ENCODE measurements around the gene TNP1. TPM values are rescaled to one million over a fixed set of nuclear protein-coding genes. Genes with fewer than 3 reads are reported as not detected.

The TNP1 gene
- total RNA-seq, 1 donor from 2014 or later = not detected

- DNase-seq (ENCODE audit: low spot score in 2 of 2, unreplicated experiment in 2 of 2) = no peak
- Mint-ChIP-seq H3K4me3 (no peak overlapping the region), H3K4me1 (peaks cover 7% of the 10 kb centered on the region), H3K9me3 (no peaks in the 10 kb centered on the region), H3K27me3 (ENCODE audit: low read depth) (no peaks in the 10 kb centered on the region), H3K36me3 (no peaks in the 10 kb centered on the region), H3K27ac (no peak overlapping the region)
- TF ChIP-seq CTCF (IDR thresholded peaks at IDR 0.05; ENCODE audit: unreplicated experiment) = no peak
Observed at GRCh38 chr2:216882876-216883275, 23.0 kb upstream of the TNP1 start.

- no peaks in the 10 kb centered on the region for H3K27me3 Mint-ChIP-seq (ENCODE audit: low read depth)
- no peak for DNase-seq (ENCODE audit: low spot score in 2 of 2, unreplicated experiment in 2 of 2)
- TF ChIP-seq CTCF (IDR thresholded peaks at IDR 0.05; ENCODE audit: unreplicated experiment) = no peak
- H3K4me1 Mint-ChIP-seq = peaks cover 7% of the 10 kb centered on the region
- H3K36me3 Mint-ChIP-seq = no peaks in the 10 kb centered on the region
- no peaks in the 10 kb centered on the region for H3K9me3 Mint-ChIP-seq
- H3K4me3 Mint-ChIP-seq = no peak overlapping the region
- no peak overlapping the region for H3K27ac Mint-ChIP-seq
Observed at GRCh38 chr2:216881411-216881810, 21.5 kb upstream of the TNP1 start.

GRCh38 chr2:216880509-216881184 lies 20.8 kb upstream of the TNP1 start:
- Mint-ChIP-seq H3K4me1 (peaks cover 7% of the 10 kb centered on the region), H3K4me3 (no peak overlapping the region), H3K9me3 (no peaks in the 10 kb centered on the region), H3K36me3 (no peaks in the 10 kb centered on the region), H3K27me3 (ENCODE audit: low read depth) (no peaks in the 10 kb centered on the region), H3K27ac (no peak overlapping the region)
- no peak for TF ChIP-seq CTCF (IDR thresholded peaks at IDR 0.05; ENCODE audit: unreplicated experiment)
- no peak for DNase-seq (ENCODE audit: low spot score in 2 of 2, unreplicated experiment in 2 of 2)

GRCh38 chr2:216879727-216880508 lies 20.1 kb upstream of the TNP1 start:
- Mint-ChIP-seq H3K36me3 (no peaks in the 10 kb centered on the region), H3K4me1 (peaks cover 7% of the 10 kb centered on the region), H3K27me3 (ENCODE audit: low read depth) (no peaks in the 10 kb centered on the region), H3K4me3 (no peak overlapping the region), H3K27ac (no peak overlapping the region), H3K9me3 (no peaks in the 10 kb centered on the region)
- no peak for DNase-seq (ENCODE audit: low spot score in 2 of 2, unreplicated experiment in 2 of 2)
- no peak for TF ChIP-seq CTCF (IDR thresholded peaks at IDR 0.05; ENCODE audit: unreplicated experiment)

GRCh38 chr2:216878072-216878471 lies 18.2 kb upstream of the TNP1 start:
- Mint-ChIP-seq H3K4me1 (peaks cover 7% of the 10 kb centered on the region), H3K27ac (no peak overlapping the region), H3K9me3 (no peaks in the 10 kb centered on the region), H3K27me3 (ENCODE audit: low read depth) (no peaks in the 10 kb centered on the region), H3K4me3 (no peak overlapping the region), H3K36me3 (no peaks in the 10 kb centered on the region)
- TF ChIP-seq CTCF (IDR thresholded peaks at IDR 0.05; ENCODE audit: unreplicated experiment) = no peak
- DNase-seq (ENCODE audit: low spot score in 2 of 2, unreplicated experiment in 2 of 2) = no peak
